ENCODE measurements around the gene RNF141.

- TF ChIP-seq, protein P1, sequence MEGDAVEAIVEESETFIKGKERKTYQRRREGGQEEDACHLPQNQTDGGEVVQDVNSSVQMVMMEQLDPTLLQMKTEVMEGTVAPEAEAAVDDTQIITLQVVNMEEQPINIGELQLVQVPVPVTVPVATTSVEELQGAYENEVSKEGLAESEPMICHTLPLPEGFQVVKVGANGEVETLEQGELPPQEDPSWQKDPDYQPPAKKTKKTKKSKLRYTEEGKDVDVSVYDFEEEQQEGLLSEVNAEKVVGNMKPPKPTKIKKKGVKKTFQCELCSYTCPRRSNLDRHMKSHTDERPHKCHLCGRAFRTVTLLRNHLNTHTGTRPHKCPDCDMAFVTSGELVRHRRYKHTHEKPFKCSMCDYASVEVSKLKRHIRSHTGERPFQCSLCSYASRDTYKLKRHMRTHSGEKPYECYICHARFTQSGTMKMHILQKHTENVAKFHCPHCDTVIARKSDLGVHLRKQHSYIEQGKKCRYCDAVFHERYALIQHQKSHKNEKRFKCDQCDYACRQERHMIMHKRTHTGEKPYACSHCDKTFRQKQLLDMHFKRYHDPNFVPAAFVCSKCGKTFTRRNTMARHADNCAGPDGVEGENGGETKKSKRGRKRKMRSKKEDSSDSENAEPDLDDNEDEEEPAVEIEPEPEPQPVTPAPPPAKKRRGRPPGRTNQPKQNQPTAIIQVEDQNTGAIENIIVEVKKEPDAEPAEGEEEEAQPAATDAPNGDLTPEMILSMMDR (IDR thresholded peaks at IDR 0.05; ENCODE audit: insufficient read depth, low read depth, low read length): no peak
- no peak for TF ChIP-seq EZH2 (IDR thresholded peaks at IDR 0.05; ENCODE audit: insufficient read depth, low read length)
Measured at GRCh38 chr11:10534316-10534715, 6.7 kb downstream of the RNF141 start.
